Liver (tissue), 9 donors: ENCODE results near the gene ARL17B. TPM values are rescaled to one million over a fixed set of nuclear protein-coding genes. Genes with fewer than 3 reads are reported as not detected.

Source experiments
- DNase-seq: peaks from one replicate; pipeline ENCODE4 v3.0.0-alpha.2; 2017; ENCODE audit warnings: low spot score
- H3K27ac ChIP-seq, 2 donors: one replicate each; pipeline ENCODE4 v1.7.0; 2013; ENCODE audit warnings: inconsistent platforms in 2 of 2, low read length in 2 of 2, control low read depth in 1 of 2, low read depth in 1 of 2, mild to moderate bottlenecking in 1 of 2
- H3K27me3 ChIP-seq, 4 donors: one replicate each; pipeline versions ENCODE4 v1.6.1 to v1.7.0; 2013; ENCODE audit warnings: low read length in 3 of 4, inconsistent platforms in 1 of 4, mild to moderate bottlenecking in 1 of 4, moderate library complexity in 1 of 4; ENCODE audit not compliant: control insufficient read depth in 4 of 4, insufficient read depth in 4 of 4
- H3K36me3 ChIP-seq, 4 donors: one replicate each; pipeline versions ENCODE4 v1.6.1 to v1.7.0; 2013; ENCODE audit warnings: low read length in 3 of 4, mild to moderate bottlenecking in 3 of 4, low read depth in 1 of 4, moderate library complexity in 1 of 4; ENCODE audit not compliant: control insufficient read depth in 4 of 4, insufficient read depth in 3 of 4
- H3K4me1 ChIP-seq, 4 donors: one replicate each; pipeline versions ENCODE4 v1.6.1 to v1.7.0; 2013; ENCODE audit warnings: low read length in 3 of 4, mild to moderate bottlenecking in 3 of 4, moderate library complexity in 1 of 4; ENCODE audit not compliant: control insufficient read depth in 4 of 4, insufficient read depth in 4 of 4
- H3K4me3 ChIP-seq, 3 donors: one replicate each; pipeline versions ENCODE4 v1.6.1 to v1.7.0; 2013; ENCODE audit warnings: low read length in 3 of 3, control low read depth in 1 of 3, low read depth in 1 of 3, mild to moderate bottlenecking in 1 of 3
- H3K9ac ChIP-seq, 2 donors: one replicate each; pipeline ENCODE4 v1.7.0; 2013; ENCODE audit warnings: low read length in 2 of 2, mild to moderate bottlenecking in 2 of 2, moderate library complexity in 2 of 2, control low read depth in 1 of 2, low read depth in 1 of 2
- H3K9me3 ChIP-seq, 4 donors: one replicate each; pipeline versions ENCODE4 v1.6.1 to v1.7.0; 2013; ENCODE audit warnings: low read length in 3 of 4; ENCODE audit not compliant: control insufficient read depth in 4 of 4
- EGR1 ChIP-seq, 2 donors: IDR thresholded peaks; 2 replicates each; pipeline ENCODE4 v1.6.1; 2016 to 2018; ENCODE audit warnings: antibody characterized with exemption in 2 of 2, low read depth in 2 of 2
- FOXA1 ChIP-seq: IDR thresholded peaks from 2 replicates; pipeline ENCODE4 v1.6.1; 2016; ENCODE audit warnings: antibody characterized with exemption
- FOXA2 ChIP-seq: IDR thresholded peaks from 2 replicates; pipeline ENCODE4 v1.6.1; 2016; ENCODE audit warnings: antibody characterized with exemption
- GABPA ChIP-seq, 2 donors: IDR thresholded peaks in 1 of 2; conservative IDR thresholded peaks in 1 of 2; 2 replicates each; pipeline ENCODE4 v1.6.1; 2016; ENCODE audit warnings: antibody characterized with exemption in 2 of 2, mild to moderate bottlenecking in 1 of 2, moderate library complexity in 1 of 2
- HNF4A ChIP-seq, 2 donors: conservative IDR thresholded peaks; 2 replicates each; pipeline ENCODE4 v1.6.1; 2016; ENCODE audit warnings: antibody characterized with exemption in 2 of 2, mild to moderate bottlenecking in 2 of 2
- HNF4G ChIP-seq: IDR thresholded peaks from 2 replicates; pipeline ENCODE4 v1.6.1; 2016; ENCODE audit warnings: antibody characterized with exemption
- JUND ChIP-seq, 2 donors: IDR thresholded peaks; 2 replicates each; pipeline ENCODE4 v1.6.1; 2016; ENCODE audit warnings: antibody characterized with exemption in 2 of 2
- NR2F2 ChIP-seq: IDR thresholded peaks from 2 replicates; pipeline ENCODE4 v1.6.1; 2016; ENCODE audit warnings: antibody characterized with exemption
- RAD21 ChIP-seq, 2 donors: IDR thresholded peaks; 2 replicates each; pipeline ENCODE4 v1.6.1; 2016; ENCODE audit warnings: antibody characterized with exemption in 2 of 2, mild to moderate bottlenecking in 2 of 2
- RXRA ChIP-seq, 2 donors: IDR thresholded peaks; 2 replicates each; pipeline ENCODE4 v1.6.1; 2017 to 2018; ENCODE audit warnings: antibody characterized with exemption in 2 of 2, mild to moderate bottlenecking in 1 of 2
- SP1 ChIP-seq: IDR thresholded peaks from 2 replicates; pipeline ENCODE4 v1.6.1; 2018; ENCODE audit warnings: antibody characterized with exemption, mild to moderate bottlenecking
- TAF1 ChIP-seq: conservative IDR thresholded peaks from 2 replicates; pipeline ENCODE4 v1.6.1; 2016; ENCODE audit warnings: antibody characterized with exemption, mild to moderate bottlenecking
- YY1 ChIP-seq: IDR thresholded peaks from 2 replicates; pipeline ENCODE4 v1.6.1; 2016; ENCODE audit warnings: antibody characterized with exemption, mild to moderate bottlenecking
- WGBS: extraction: QIAGEN DNeasy Blood & Tissue Kit; methylation state at CpG from one replicate; pipeline ENCODE4 v1.1.7; 2013; 5-methylcytosine and 5-hydroxymethylcytosine counted together
- polyA plus RNA-seq, 2 donors: library from polyadenylated mRNA; stranded (reverse) in 1 of 2; unstranded in 1 of 2; fragments of 200-250 nt in 1 of 2; fragments of >200 nt in 1 of 2; fragmentation: Nextera tagmentation in 1 of 2; extraction: Ambion mirVana in 1 of 2; gene quantifications; one replicate each; pipeline versions ENCODE4 v1.2.1 to v1.2.3, GENCODE V29; 2013 to 2015
- total RNA-seq, 2 donors: library from RNA; depleted of rRNA; stranded (reverse); fragments of >200 nt; gene quantifications; one replicate each; pipeline ENCODE4 v1.2.3, GENCODE V29; 2014
- TF ChIP-seq, protein P1 (sequence below): IDR thresholded peaks from 2 replicates; pipeline ENCODE4 v1.6.1; 2016; ENCODE audit warnings: antibody characterized with exemption
- TF ChIP-seq, protein P2 (sequence below): IDR thresholded peaks from 2 replicates; pipeline ENCODE4 v1.6.1; 2016; ENCODE audit warnings: antibody characterized with exemption
- TF ChIP-seq, protein P3 (sequence below): fragments of 150-350 bp; IDR thresholded peaks from 2 replicates; pipeline ENCODE4 v1.5.1; 2017; ENCODE audit warnings: improper control_type of control experiment, low read depth, low read length; ENCODE audit not compliant: missing input control
- TF ChIP-seq, protein P4 (sequence below): IDR thresholded peaks from 2 replicates; pipeline ENCODE4 v1.6.1; 2016; ENCODE audit warnings: antibody characterized with exemption
- TF ChIP-seq, protein P5 (sequence below): IDR thresholded peaks from 2 replicates; pipeline ENCODE4 v1.6.1; 2016; ENCODE audit warnings: antibody characterized with exemption, mild to moderate bottlenecking
- donor health status: healthy.
- donor health status: healthy.
- donor health status: healthy.
- donor health status: healthy.
- donor health status: healthy.

Gene ARL17B
- total and polyA plus RNA-seq, 4 donors = 1.9 to 8.7 (median 4.8) TPM

DNA sequence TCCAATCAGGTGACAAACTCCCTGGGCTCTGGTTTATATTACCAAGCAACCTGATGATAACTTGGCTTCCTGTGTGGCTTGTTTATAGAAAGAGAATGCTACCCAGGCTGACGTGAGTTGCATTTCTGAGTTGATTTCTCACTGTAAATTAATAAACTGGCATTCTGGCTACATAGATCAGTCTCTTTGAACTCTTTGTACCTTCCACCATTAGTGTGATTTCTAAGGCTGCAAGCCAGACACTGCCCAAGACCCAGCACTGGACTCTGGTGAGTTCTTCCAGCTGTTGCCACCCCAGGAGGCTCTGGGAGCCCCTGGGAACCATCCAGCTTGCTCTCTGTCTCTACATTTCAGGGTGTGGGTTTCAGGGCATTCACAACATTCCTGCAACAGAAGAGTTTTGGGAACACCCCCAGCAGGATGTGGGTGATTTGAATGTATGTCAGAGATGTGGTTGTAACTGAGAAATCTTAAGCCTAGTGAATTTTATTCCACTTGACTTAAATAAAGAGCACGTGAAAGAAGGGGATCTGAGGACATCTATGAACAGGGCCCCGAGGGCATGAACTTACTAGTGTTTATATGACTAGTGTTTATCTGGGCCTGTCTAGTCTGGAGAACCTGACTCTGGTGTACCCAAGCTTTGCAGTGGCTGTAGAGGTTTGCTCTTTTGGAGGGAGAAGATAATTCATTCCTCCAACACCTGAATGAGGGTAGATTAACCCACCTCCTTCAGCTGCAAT is 96.9 kb downstream of the ARL17B start:
- 53% methylated on average over 3 of the region's 3 CpGs for WGBS
- DNase-seq = no peak
- no peak overlapping the region for H3K27ac ChIP-seq

More for the DNA sequence above, 96.9 kb downstream of the ARL17B start:
- H3K27me3 ChIP-seq = no peaks in the 10 kb centered on the region
- no peak overlapping the region for H3K9ac ChIP-seq
- H3K9me3 ChIP-seq = no peaks in the 10 kb centered on the region
- peaks cover 0 to 13% (median 5%) of the 10 kb centered on the region in 4 donors for H3K4me1 ChIP-seq
- TF ChIP-seq, protein P1, sequence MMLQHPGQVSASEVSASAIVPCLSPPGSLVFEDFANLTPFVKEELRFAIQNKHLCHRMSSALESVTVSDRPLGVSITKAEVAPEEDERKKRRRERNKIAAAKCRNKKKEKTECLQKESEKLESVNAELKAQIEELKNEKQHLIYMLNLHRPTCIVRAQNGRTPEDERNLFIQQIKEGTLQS = no peak
- TF ChIP-seq TAF1 = no peak
- TF ChIP-seq, protein P2, sequence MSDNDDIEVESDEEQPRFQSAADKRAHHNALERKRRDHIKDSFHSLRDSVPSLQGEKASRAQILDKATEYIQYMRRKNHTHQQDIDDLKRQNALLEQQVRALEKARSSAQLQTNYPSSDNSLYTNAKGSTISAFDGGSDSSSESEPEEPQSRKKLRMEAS = no peak
- TF ChIP-seq RXRA (IDR thresholded peaks at IDR 0.05) = no peak
- no peak for TF ChIP-seq NR2F2
- TF ChIP-seq, protein P3, sequence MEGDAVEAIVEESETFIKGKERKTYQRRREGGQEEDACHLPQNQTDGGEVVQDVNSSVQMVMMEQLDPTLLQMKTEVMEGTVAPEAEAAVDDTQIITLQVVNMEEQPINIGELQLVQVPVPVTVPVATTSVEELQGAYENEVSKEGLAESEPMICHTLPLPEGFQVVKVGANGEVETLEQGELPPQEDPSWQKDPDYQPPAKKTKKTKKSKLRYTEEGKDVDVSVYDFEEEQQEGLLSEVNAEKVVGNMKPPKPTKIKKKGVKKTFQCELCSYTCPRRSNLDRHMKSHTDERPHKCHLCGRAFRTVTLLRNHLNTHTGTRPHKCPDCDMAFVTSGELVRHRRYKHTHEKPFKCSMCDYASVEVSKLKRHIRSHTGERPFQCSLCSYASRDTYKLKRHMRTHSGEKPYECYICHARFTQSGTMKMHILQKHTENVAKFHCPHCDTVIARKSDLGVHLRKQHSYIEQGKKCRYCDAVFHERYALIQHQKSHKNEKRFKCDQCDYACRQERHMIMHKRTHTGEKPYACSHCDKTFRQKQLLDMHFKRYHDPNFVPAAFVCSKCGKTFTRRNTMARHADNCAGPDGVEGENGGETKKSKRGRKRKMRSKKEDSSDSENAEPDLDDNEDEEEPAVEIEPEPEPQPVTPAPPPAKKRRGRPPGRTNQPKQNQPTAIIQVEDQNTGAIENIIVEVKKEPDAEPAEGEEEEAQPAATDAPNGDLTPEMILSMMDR = no peak
- TF ChIP-seq GABPA (IDR thresholded peaks at IDR 0.05 in 1 of 2, conservative IDR thresholded peaks at IDR 0.05 in 1 of 2) = no peak
- TF ChIP-seq, protein P4, sequence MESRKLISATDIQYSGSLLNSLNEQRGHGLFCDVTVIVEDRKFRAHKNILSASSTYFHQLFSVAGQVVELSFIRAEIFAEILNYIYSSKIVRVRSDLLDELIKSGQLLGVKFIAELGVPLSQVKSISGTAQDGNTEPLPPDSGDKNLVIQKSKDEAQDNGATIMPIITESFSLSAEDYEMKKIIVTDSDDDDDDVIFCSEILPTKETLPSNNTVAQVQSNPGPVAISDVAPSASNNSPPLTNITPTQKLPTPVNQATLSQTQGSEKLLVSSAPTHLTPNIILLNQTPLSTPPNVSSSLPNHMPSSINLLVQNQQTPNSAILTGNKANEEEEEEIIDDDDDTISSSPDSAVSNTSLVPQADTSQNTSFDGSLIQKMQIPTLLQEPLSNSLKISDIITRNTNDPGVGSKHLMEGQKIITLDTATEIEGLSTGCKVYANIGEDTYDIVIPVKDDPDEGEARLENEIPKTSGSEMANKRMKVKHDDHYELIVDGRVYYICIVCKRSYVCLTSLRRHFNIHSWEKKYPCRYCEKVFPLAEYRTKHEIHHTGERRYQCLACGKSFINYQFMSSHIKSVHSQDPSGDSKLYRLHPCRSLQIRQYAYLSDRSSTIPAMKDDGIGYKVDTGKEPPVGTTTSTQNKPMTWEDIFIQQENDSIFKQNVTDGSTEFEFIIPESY = no peak
- TF ChIP-seq SP1 = no peak
- no peak for TF ChIP-seq EGR1 (IDR thresholded peaks at IDR 0.05; ENCODE audit: low read depth in 2 of 2)
- no peak for TF ChIP-seq JUND (IDR thresholded peaks at IDR 0.05)
- TF ChIP-seq, protein P5, sequence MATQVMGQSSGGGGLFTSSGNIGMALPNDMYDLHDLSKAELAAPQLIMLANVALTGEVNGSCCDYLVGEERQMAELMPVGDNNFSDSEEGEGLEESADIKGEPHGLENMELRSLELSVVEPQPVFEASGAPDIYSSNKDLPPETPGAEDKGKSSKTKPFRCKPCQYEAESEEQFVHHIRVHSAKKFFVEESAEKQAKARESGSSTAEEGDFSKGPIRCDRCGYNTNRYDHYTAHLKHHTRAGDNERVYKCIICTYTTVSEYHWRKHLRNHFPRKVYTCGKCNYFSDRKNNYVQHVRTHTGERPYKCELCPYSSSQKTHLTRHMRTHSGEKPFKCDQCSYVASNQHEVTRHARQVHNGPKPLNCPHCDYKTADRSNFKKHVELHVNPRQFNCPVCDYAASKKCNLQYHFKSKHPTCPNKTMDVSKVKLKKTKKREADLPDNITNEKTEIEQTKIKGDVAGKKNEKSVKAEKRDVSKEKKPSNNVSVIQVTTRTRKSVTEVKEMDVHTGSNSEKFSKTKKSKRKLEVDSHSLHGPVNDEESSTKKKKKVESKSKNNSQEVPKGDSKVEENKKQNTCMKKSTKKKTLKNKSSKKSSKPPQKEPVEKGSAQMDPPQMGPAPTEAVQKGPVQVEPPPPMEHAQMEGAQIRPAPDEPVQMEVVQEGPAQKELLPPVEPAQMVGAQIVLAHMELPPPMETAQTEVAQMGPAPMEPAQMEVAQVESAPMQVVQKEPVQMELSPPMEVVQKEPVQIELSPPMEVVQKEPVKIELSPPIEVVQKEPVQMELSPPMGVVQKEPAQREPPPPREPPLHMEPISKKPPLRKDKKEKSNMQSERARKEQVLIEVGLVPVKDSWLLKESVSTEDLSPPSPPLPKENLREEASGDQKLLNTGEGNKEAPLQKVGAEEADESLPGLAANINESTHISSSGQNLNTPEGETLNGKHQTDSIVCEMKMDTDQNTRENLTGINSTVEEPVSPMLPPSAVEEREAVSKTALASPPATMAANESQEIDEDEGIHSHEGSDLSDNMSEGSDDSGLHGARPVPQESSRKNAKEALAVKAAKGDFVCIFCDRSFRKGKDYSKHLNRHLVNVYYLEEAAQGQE = no peak
- TF ChIP-seq HNF4A (conservative IDR thresholded peaks at IDR 0.05) = no peak
- no peak for TF ChIP-seq RAD21 (IDR thresholded peaks at IDR 0.05)
- TF ChIP-seq FOXA1 = no peak
- no peak for TF ChIP-seq FOXA2
- no peak for TF ChIP-seq HNF4G
- no peak for TF ChIP-seq YY1
- no peak overlapping the region for H3K4me3 ChIP-seq
- no peaks in the 10 kb centered on the region for H3K36me3 ChIP-seq
